Adrenal gland (tissue), 12 donors: ENCODE results near the gene HSPB2. TPM values are rescaled to one million over a fixed set of nuclear protein-coding genes. Genes with fewer than 3 reads are reported as not detected.

Experiments used
- DNase-seq, 7 donors: peaks; one replicate each; pipeline ENCODE4 v3.0.0-alpha.2; 2019 to 2020
- H3K27ac ChIP-seq, 5 donors: fragments of 200-600 bp; sonication (generic) in 4 of 5; 1 replicate in 3 of 5; 2 replicates in 2 of 5; pipeline versions ENCODE4 v1.5.1 to v1.8.0; 2016 to 2020; ENCODE audit warnings: mild to moderate bottlenecking in 1 of 5
- H3K27me3 ChIP-seq: fragments of 200-600 bp; 2 replicates; pipeline ENCODE4 v1.8.0; 2021
- H3K36me3 ChIP-seq, 2 donors: fragments of 200-600 bp; replicated peaks in 1 of 2; 1 replicate in 1 of 2; 2 replicates in 1 of 2; pipeline versions ENCODE4 v1.5.1 to v1.8.0; 2018 to 2022
- H3K4me1 ChIP-seq, 2 donors: fragments of 200-600 bp; replicated peaks in 1 of 2; 1 replicate in 1 of 2; 2 replicates in 1 of 2; pipeline versions ENCODE4 v1.5.1 to v1.8.0; 2018 to 2021
- H3K4me3 ChIP-seq, 4 donors: fragments of 200-600 bp; sonication (generic) in 3 of 4; one replicate each; pipeline ENCODE4 v1.5.1; 2016 to 2018
- H3K9me3 ChIP-seq, 3 donors: fragments of 200-600 bp; sonication (generic) in 1 of 3; replicated peaks in 1 of 3; 1 replicate in 2 of 3; 2 replicates in 1 of 3; pipeline versions ENCODE4 v1.5.1 to v1.8.0; 2016 to 2021
- POLR2A ChIP-seq, 2 donors: fragments of 450-650 bp; IDR thresholded peaks; one replicate each; pipeline ENCODE4 v1.6.1; 2017; ENCODE audit warnings: antibody characterized with exemption in 2 of 2, mild to moderate bottlenecking in 2 of 2, moderate library complexity in 1 of 2
- WGBS, 4 donors: extraction: QIAGEN DNeasy Blood & Tissue Kit in 2 of 4; methylation state at CpG; one replicate each; pipeline versions ENCODE4 v1.1.5 to v1.1.7; 2013 to 2017; 5-methylcytosine and 5-hydroxymethylcytosine counted together
- intact Hi-C, 2 donors: fragments of 100-400 bp; cut with DNase I; formaldehyde crosslinking; loops; one replicate each; pipeline versions ENCODE4 v1.14.1 to v1.15.0; 2022 to 2023
- polyA plus RNA-seq, 3 donors: library from polyadenylated mRNA; stranded (reverse); fragments of 200-250 nt in 2 of 3; fragments of 350-450 nt in 1 of 3; fragmentation: Illumina TruSeq in 1 of 3; extraction: RNeasy Lipid Tissue Mini Kit (QIAGEN cat#74804) in 1 of 3; gene quantifications; one replicate each; pipeline ENCODE4 v1.2.3, GENCODE V29; 2013 to 2014
- total RNA-seq, 9 donors: library from RNA; depleted of rRNA in 4 of 9; stranded (reverse); fragments of >200 nt in 4 of 9; fragments of 120-200 nt in 1 of 9; fragmentation: NEBNext Ultra II Directional in 1 of 9; extraction: Animal tissue kit (Norgen Biotek cat#: 25700) in 1 of 9; gene quantifications; one replicate each; pipeline versions ENCODE4 v1.1.0 to v1.2.4, GENCODE V29; 2013 to 2023
- TF ChIP-seq, protein P1 (sequence below), 6 experiments: fragments of 450-650 bp in 4 of 6; fragments of 200-600 bp in 2 of 6; sonication (generic) in 1 of 6; IDR thresholded peaks; 1 replicate in 5 of 6; 2 replicates in 1 of 6; pipeline versions ENCODE4 v1.5.1 to v1.8.0; 2016 to 2021; ENCODE audit warnings: antibody characterized with exemption in 6 of 6, mild to moderate bottlenecking in 2 of 6, moderate library complexity in 1 of 6
- donor health status: healthy with polysubstance abuse.
- donor health status: Bipolar disorder and iron deficiency.
- donor health status: DM: yes; HTN: yes; CAD: no.
- donor health status: DM: no; HTN: no; CAD: no.
- donor health status: DM: no; HTN: no; CAD: no.
- donor health status: DM: yes; HTN: yes; CAD: no.

HSPB2 gene
- total and polyA plus RNA-seq, 12 donors, result 0.51 to 6.1 (median 1.3) TPM; not detected in 2

DNA sequence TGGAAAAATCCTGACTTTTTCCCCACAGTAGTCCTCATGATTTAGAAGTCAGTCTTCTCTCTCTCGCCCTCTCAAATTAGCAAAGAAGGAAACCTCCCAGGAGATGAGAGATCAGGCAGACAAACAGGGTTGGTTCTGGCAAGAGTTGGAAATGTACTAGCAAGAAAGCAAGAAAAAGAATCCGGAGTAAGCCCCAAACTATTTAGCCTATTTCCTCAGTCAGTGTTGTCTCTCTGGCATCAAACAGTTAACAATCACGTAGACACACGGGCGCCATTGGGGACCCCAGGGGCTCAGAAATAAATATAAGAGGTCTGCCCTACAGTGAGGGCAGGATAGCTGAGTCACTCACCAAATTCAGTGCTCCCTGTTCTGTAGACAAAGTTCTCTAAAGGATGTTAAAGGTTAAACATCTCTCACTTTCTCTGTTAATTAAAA is 10.8 kb downstream of the HSPB2 start:
- Histone ChIP-seq H3K9me3 (no peaks in the 10 kb centered on the region), H3K27ac (peak overlapping the region in 4 of 5 donors; percentile 46 to 76 (median 55)), H3K4me3 (no peak overlapping the region), H3K27me3 (no peaks in the 10 kb centered on the region), H3K36me3 (no peaks in the 10 kb centered on the region), H3K4me1 (peaks cover 15 to 28% of the 10 kb centered on the region in 2 donors)
- 35 to 49% (median 46%) methylated on average over 5 of the region's 5 CpGs for WGBS, 4 donors
- DNase-seq, result no peak
- intact Hi-C loops, result loop anchor here in 1 of 2 donors (10.0 kb wide), 1 partner anchor 49 kb away; the partner anchor contains the start of genes ALG9, CFAP68 and FDXACB1
- TF ChIP-seq POLR2A (IDR thresholded peaks at IDR 0.05), result no peak
- TF ChIP-seq, protein P1, sequence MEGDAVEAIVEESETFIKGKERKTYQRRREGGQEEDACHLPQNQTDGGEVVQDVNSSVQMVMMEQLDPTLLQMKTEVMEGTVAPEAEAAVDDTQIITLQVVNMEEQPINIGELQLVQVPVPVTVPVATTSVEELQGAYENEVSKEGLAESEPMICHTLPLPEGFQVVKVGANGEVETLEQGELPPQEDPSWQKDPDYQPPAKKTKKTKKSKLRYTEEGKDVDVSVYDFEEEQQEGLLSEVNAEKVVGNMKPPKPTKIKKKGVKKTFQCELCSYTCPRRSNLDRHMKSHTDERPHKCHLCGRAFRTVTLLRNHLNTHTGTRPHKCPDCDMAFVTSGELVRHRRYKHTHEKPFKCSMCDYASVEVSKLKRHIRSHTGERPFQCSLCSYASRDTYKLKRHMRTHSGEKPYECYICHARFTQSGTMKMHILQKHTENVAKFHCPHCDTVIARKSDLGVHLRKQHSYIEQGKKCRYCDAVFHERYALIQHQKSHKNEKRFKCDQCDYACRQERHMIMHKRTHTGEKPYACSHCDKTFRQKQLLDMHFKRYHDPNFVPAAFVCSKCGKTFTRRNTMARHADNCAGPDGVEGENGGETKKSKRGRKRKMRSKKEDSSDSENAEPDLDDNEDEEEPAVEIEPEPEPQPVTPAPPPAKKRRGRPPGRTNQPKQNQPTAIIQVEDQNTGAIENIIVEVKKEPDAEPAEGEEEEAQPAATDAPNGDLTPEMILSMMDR (IDR thresholded peaks at IDR 0.05), result no peak

DNA sequence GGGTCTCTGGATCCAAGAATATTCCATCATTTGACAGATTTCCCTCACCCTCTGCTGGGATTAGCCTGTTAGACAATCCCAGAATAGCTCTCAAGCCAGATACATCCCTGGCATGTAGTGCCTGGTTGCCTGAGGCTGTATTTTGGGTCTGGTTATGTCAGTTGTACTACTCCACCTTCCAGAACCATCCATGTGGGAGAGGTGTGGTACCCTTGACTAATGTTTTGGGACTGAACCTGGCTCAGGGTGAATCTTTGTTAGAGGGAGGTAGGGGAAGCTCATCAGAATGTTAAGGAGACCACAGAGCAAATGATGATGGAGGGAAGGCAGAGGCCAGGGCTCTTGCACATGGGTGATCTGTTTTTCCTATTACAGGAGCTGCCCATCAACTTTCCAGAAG is 11.4 kb downstream of the HSPB2 start:
- peak overlapping the region in 4 of 5 donors; percentile 46 to 76 (median 55) for H3K27ac ChIP-seq
- H3K9me3 ChIP-seq, result no peaks in the 10 kb centered on the region
- no peak for DNase-seq
- intact Hi-C loops, result loop anchor here in 1 of 2 donors (10.0 kb wide), 1 partner anchor 49 kb away; the partner anchor contains the start of genes ALG9, CFAP68 and FDXACB1
- no peaks in the 10 kb centered on the region for H3K36me3 ChIP-seq
- H3K4me3 ChIP-seq, result no peak overlapping the region
- H3K27me3 ChIP-seq, result no peaks in the 10 kb centered on the region
- no peak for TF ChIP-seq POLR2A (IDR thresholded peaks at IDR 0.05)
- TF ChIP-seq, protein P1 (IDR thresholded peaks at IDR 0.05), result no peak
- peaks cover 15 to 28% of the 10 kb centered on the region in 2 donors for H3K4me1 ChIP-seq

DNA sequence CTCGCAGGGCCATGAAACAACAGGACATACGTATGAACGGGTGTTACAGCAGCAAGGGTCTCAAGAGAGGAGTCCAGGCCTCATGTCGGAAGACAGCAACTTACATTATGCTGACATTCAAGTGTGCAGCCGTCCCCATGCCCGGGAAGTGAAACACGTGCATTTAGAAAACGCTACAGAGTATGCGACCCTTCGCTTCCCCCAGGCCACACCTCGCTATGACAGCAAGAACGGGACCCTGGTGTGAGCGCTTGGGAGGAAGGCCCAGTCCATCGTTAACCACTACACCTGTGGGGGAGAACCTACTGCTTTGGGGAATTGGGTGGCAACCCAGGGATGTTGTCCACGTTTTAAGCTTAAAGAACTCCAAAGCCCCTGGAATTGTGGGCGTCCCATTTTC is 13.4 kb downstream of the HSPB2 start:
- intact Hi-C loops, result loop anchor here in 1 of 2 donors (10.0 kb wide), 1 partner anchor 51 kb away; the partner anchor contains the start of genes ALG9, CFAP68 and FDXACB1
- Histone ChIP-seq H3K27ac (peak overlapping the region in 4 of 5 donors; percentile 85 to 95 (median 88)), H3K4me1 (peaks cover 15 to 28% of the 10 kb centered on the region in 2 donors), H3K27me3 (no peaks in the 10 kb centered on the region), H3K9me3 (no peaks in the 10 kb centered on the region), H3K4me3 (peak overlapping the region in 1 of 4 donors; percentile 58), H3K36me3 (no peaks in the 10 kb centered on the region)
- WGBS, 4 donors, result 90 to 98% (median 95%) methylated on average over 12 to 16 of the region's 16 CpGs
- TF ChIP-seq POLR2A (IDR thresholded peaks at IDR 0.05), result no peak
- TF ChIP-seq, protein P1 (IDR thresholded peaks at IDR 0.05), result no peak
- peak in 1 of 7 donors; percentile 28 for DNase-seq

DNA sequence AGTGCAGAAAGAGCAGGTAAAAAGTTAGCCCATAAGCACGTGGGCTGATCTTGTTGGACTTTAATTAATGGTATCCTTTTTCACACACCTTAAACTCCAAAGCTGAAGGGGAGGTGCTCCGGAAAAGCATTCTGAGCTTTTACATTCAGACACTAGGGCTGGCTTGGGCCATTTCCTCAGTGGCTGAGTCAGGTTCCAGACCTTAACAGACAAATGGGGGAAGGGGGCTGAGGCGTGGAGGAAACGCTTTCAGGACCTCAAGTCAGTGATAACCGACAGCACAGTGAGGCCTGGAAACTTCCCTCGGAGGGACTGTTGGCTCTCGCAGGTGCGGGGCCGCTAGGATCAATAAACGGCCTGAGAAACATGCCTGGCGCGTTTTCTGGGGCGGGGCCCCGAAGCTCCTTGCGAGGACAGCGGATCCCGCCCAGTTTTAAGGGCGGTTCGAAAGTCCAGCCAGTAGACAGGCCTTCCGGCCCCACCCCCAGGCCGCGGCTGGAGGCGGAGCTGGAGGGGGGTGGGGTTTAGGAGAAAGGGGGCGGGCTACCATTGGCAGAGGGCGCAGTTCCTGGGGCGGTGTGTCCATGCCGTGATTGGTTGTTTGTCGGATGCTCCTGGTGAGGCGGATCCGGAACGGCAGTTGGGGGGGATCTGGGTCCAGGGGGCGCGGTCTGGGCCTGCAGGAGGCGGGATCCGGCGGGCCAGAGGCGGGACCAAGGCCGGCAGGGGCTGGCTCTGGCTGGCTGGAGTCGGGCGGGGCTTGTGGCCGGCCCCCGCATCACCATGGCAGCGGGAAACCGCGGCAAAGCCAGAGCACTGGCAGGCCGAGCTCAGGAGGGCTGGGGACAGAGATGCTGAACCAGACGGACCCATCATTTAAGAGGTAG is 14.2 kb downstream of the HSPB2 start:
- Histone ChIP-seq H3K9me3 (no peaks in the 10 kb centered on the region), H3K27ac (peak overlapping the region; percentile 34 to 95 (median 87)), H3K4me1 (peaks cover 15 to 28% of the 10 kb centered on the region in 2 donors), H3K27me3 (no peaks in the 10 kb centered on the region), H3K4me3 (peak overlapping the region in 2 of 4 donors; percentile 38 to 58), H3K36me3 (no peaks in the 10 kb centered on the region)
- DNase-seq, result peak; percentile 96 to 98 (median 97)
- TF ChIP-seq, protein P1 (IDR thresholded peaks at IDR 0.05), result peak in 4 of 6 experiments; percentile 16 to 47 (median 34)
- peak; percentile 44 to 77 for TF ChIP-seq POLR2A (IDR thresholded peaks at IDR 0.05)
- WGBS, 4 donors, result 1% methylated on average over 23 to 47 of the region's 47 CpGs
- intact Hi-C loops, result loop anchor here in 1 of 2 donors (10.0 kb wide), 1 partner anchor 52 kb away; the partner anchor contains the start of genes ALG9, CFAP68 and FDXACB1
